Activated CD8-positive, alpha-beta T cell treated with anti-CD3 and anti-CD28 coated beads for 36 hours (primary cell): ENCODE results near the gene ACBD3. TPM values are rescaled to one million over a fixed set of nuclear protein-coding genes. Genes with fewer than 3 reads are reported as not detected.

Experiments
- ATAC-seq: fragments of 200-7000 bp; cut with Tn5 transposase; one replicate; pipeline ENCODE4 v1.10.0; 2021; ENCODE audit warnings: mild to moderate bottlenecking, moderate library complexity
- CTCF ChIA-PET: fragments of 350-600 bp; sonication (Branson Sonifier 250); formaldehyde crosslinking; loops from one replicate; lab custom pipeline; 2021; ENCODE audit warnings: antibody characterized with exemption; lab: Charles Lee
- POLR2A ChIA-PET: fragments of 350-600 bp; sonication (Branson Sonifier 250); formaldehyde crosslinking; loops from one replicate; lab custom pipeline; 2021; ENCODE audit warnings: antibody characterized with exemption; lab: Charles Lee
- DNase-seq: peaks from one replicate; pipeline ENCODE4 v3.0.0-alpha.2; 2020
- H3K27ac Mint-ChIP-seq: one replicate; pipeline ENCODE4 v1.8.0; 2021; ENCODE audit warnings: mild to moderate bottlenecking, mixed read lengths
- H3K27me3 Mint-ChIP-seq: one replicate; pipeline ENCODE4 v1.8.0; 2021; ENCODE audit warnings: mixed read lengths
- H3K36me3 Mint-ChIP-seq: one replicate; pipeline ENCODE4 v1.8.0; 2021; ENCODE audit warnings: low read depth, mixed read lengths
- H3K4me1 Mint-ChIP-seq: one replicate; pipeline ENCODE4 v1.8.0; 2021; ENCODE audit warnings: low read depth, mixed read lengths
- H3K4me3 Mint-ChIP-seq: one replicate; pipeline ENCODE4 v1.8.0; 2021; ENCODE audit warnings: mild to moderate bottlenecking, moderate library complexity, mixed read lengths
- H3K9me3 Mint-ChIP-seq: one replicate; pipeline ENCODE4 v1.8.0; 2021; ENCODE audit warnings: mixed read lengths
- CTCF ChIP-seq: fragments of 200-600 bp; IDR thresholded peaks from one replicate; pipeline ENCODE4 v1.8.0; 2022; ENCODE audit warnings: antibody characterized with exemption, mild to moderate bottlenecking
- intact Hi-C: fragments of 100-400 bp; cut with micrococcal nuclease; formaldehyde crosslinking; loops from one replicate; pipeline ENCODE4 v1.10.0; 2022
- total RNA-seq, 2 experiments: library from RNA; stranded (reverse); gene quantifications; one replicate each; pipeline ENCODE4 v1.2.3, GENCODE V29; 2021

ACBD3 gene
- total RNA-seq, 2 experiments from 2014 or later = 17.4 to 17.7 TPM

DNA sequence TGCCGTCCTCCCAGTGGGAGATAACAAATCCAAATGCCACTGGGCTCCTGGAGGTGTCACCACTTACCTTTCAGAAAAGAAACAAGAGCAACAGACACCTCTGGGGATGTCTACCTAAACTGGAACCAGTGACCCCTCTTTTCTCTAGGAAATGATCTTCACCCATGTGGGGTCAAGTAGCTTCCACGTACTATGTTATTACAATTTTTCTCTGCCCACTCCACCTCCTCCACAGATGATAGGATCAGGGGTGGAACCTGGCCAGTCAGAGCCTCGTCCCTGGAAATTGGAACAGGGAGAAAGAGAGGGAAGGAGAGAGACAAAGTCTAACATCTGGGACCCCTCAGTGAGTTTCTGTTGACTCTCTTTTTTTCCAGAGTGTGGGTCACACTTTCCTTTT, 73.9 kb downstream of the ACBD3 start:
- ChIA-PET CTCF (interaction anchor here (3.1 to 6.6 kb wide), 3 partner anchors 8 to 45 kb away, joined by 22 to 67 read pairs (median 24); no protein-coding TSS in a partner anchor), POLR2A (interaction anchor here (0.7 to 4.4 kb wide), 2 partner anchors 7 to 174 kb away, joined by 3 to 37 read pairs; no protein-coding TSS in a partner anchor)
- peaks cover 13% of the 10 kb centered on the region for H3K4me1 Mint-ChIP-seq
- no peaks in the 10 kb centered on the region for H3K36me3 Mint-ChIP-seq
- H3K4me3 Mint-ChIP-seq = no peak overlapping the region
- no peak for TF ChIP-seq CTCF
- ATAC-seq (no peak), DNase-seq (no peak)
- intact Hi-C loops = no loop called here
- H3K27me3 Mint-ChIP-seq = no peaks in the 10 kb centered on the region
- H3K9me3 Mint-ChIP-seq = no peaks in the 10 kb centered on the region
- H3K27ac Mint-ChIP-seq = no peak overlapping the region

DNA sequence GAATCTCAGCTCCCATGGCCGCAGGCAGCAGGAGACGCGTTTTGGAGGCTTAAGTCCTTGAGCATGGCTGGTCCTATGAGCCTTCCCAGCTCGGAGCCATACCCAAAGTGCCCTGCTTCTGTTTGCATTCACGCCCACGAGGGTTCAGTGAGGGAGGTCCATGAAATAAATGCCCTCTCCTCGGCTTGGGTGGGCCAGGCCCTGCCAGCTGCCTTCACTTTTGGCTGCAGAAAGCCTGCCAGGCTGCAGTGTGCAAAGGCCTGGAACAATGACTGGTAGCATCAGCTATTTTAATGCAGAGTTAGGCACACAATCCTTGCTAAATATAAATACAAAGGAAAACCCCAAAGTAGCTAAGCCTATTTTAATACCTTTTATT, 74.7 kb downstream of the ACBD3 start:
- no peak overlapping the region for H3K4me3 Mint-ChIP-seq
- no peak for DNase-seq
- no peak for ATAC-seq
- no peak for TF ChIP-seq CTCF
- no peak overlapping the region for H3K27ac Mint-ChIP-seq
- CTCF ChIA-PET = interaction anchor here (1.1 to 6.6 kb wide), 7 partner anchors 8 to 222 kb away, joined by 3 to 67 read pairs (median 6); no protein-coding TSS in a partner anchor
- peaks cover 13% of the 10 kb centered on the region for H3K4me1 Mint-ChIP-seq
- no peaks in the 10 kb centered on the region for H3K9me3 Mint-ChIP-seq
- no peaks in the 10 kb centered on the region for H3K36me3 Mint-ChIP-seq
- no peaks in the 10 kb centered on the region for H3K27me3 Mint-ChIP-seq
- POLR2A ChIA-PET = interaction anchor here (3.7 to 4.4 kb wide), 3 partner anchors 8 to 50 kb away, joined by 20 to 37 read pairs (median 34); partner anchors contain the start of gene H3-3A
- intact Hi-C loops = no loop called here

GRCh38 chr1:226111098-226111882, 75.3 kb downstream of the ACBD3 start:
- no peak for ATAC-seq
- no peaks in the 10 kb centered on the region for H3K27me3 Mint-ChIP-seq
- DNase-seq = no peak
- H3K36me3 Mint-ChIP-seq = no peaks in the 10 kb centered on the region
- peaks cover 13% of the 10 kb centered on the region for H3K4me1 Mint-ChIP-seq
- H3K27ac Mint-ChIP-seq = peak overlapping the region; percentile 75
- intact Hi-C loops = no loop called here
- POLR2A ChIA-PET = interaction anchor here (0.6 to 4.4 kb wide), 12 partner anchors 8 to 644 kb away, joined by 3 to 37 read pairs (median 6); partner anchors contain the start of gene H3-3A
- CTCF ChIA-PET = interaction anchor here (1.0 to 6.6 kb wide), 8 partner anchors 9 to 222 kb away, joined by 3 to 67 read pairs (median 6); no protein-coding TSS in a partner anchor
- no peaks in the 10 kb centered on the region for H3K9me3 Mint-ChIP-seq
- peak overlapping the region; percentile 73 for H3K4me3 Mint-ChIP-seq
- TF ChIP-seq CTCF = no peak

DNA sequence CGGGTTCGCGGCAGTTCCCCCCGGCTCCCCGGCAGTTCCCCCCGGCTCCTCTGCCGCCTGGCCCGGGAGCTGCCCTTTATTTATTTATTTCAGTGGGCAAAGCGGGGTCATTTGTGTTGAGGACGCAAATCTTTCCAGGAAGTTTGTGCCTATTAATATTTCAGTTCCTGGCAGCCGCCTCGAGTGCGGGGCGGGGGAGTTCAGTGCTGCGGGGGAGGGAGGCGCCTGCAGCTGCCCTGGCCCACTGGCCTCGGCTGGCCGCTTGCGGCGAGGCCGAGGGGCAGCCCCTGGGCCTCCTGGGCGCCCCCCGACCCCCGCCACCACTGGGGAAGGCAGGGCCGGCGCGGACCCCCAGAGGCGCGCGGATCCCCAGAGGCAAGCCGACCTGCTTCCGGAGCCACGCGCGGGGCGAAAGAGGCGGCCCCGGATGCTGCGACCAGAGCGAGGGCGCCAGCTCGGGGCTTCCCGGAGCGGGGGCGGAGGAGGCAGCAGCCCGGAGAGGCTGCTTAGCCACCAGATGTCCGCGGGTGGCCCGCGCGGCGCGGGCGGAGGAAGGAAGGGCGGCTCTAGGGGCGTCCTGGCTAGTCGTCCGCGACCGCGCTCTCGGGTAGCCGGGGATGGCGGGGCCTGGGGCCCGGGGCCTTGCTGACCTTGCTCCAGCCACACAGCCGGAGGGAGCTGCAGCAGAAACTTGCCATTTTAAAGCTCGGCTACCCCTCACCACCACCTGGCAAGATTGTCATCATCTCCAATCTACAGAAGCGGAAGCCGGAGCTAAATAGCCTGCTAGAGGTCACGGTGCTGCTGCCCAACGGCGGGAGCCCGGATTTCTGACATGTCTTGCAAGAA, 76.1 kb downstream of the ACBD3 start:
- H3K4me3 Mint-ChIP-seq = peak overlapping the region; percentile 73

More for the DNA sequence above, 76.1 kb downstream of the ACBD3 start:
- H3K9me3 Mint-ChIP-seq = no peaks in the 10 kb centered on the region
- H3K27me3 Mint-ChIP-seq = no peaks in the 10 kb centered on the region
- H3K36me3 Mint-ChIP-seq = no peaks in the 10 kb centered on the region
- peaks cover 13% of the 10 kb centered on the region for H3K4me1 Mint-ChIP-seq
- ChIA-PET CTCF (interaction anchor here (1.0 to 6.6 kb wide), 9 partner anchors 9 to 123 kb away, joined by 3 to 67 read pairs (median 5); no protein-coding TSS in a partner anchor), POLR2A (interaction anchor here (0.6 to 4.4 kb wide), 17 partner anchors 9 to 643 kb away, joined by 3 to 37 read pairs (median 4); partner anchors contain the start of gene H3-3A)
- peak overlapping the region; percentile 75 for H3K27ac Mint-ChIP-seq
- DNase-seq (peak; percentile 85), ATAC-seq (peak; percentile 79)
- TF ChIP-seq CTCF = no peak
- intact Hi-C loops = no loop called here
